Panc1 (cell line): ENCODE measurements around the gene ZSCAN26. TPM values are rescaled to one million over a fixed set of nuclear protein-coding genes. Genes with fewer than 3 reads are reported as not detected.

Experiments used
- ATAC-seq: fragments of 200-7000 bp; cut with Tn5 transposase; 2 replicates; pipeline ENCODE4 v1.9.1; 2020; ENCODE audit warnings: mild to moderate bottlenecking, moderate library complexity
- BruUV-seq: library from RNA; stranded (reverse); fragments of 400-500 nt; replicated peaks from 2 replicates; lab custom pipeline; 2021; lab: Mats Ljungman, UMichigan
- CTCF ChIA-PET: fragments of 300-600 bp; sonication (Branson Sonifier 250); formaldehyde crosslinking; loops from one replicate; lab custom pipeline; 2022; ENCODE audit warnings: antibody characterized with exemption; lab: Charles Lee
- POLR2A ChIA-PET: fragments of 300-600 bp; sonication (Branson Sonifier 250); formaldehyde crosslinking; loops from one replicate; lab custom pipeline; 2022; ENCODE audit warnings: antibody characterized with exemption; lab: Charles Lee
- DNase-seq: peaks from one replicate; pipeline ENCODE4 v3.0.0-alpha.2; 2010; ENCODE audit warnings: low read depth, low spot score
- H3K27ac ChIP-seq: 2 replicates; pipeline ENCODE4 v1.5.1; 2011; ENCODE audit warnings: mild to moderate bottlenecking, low read length, inconsistent platforms
- H3K27me3 ChIP-seq: fragments of 200-500 bp; sonication (Bioruptor generic); 2 replicates; pipeline ENCODE4 v1.6.0; 2014; ENCODE audit warnings: low read length, inconsistent platforms; ENCODE audit not compliant: control insufficient read depth, insufficient read depth
- H3K36me3 ChIP-seq: fragments of 200-500 bp; sonication (Bioruptor generic); 2 replicates; pipeline ENCODE4 v1.5.1; 2014; ENCODE audit warnings: inconsistent platforms, mild to moderate bottlenecking, low read length, moderate library complexity; ENCODE audit not compliant: control insufficient read depth, insufficient read depth
- H3K4me1 ChIP-seq: 2 replicates; pipeline ENCODE4 v1.5.1; 2011; ENCODE audit warnings: inconsistent platforms, mild to moderate bottlenecking, low read length, moderate library complexity; ENCODE audit not compliant: control insufficient read depth, insufficient read depth
- H3K4me3 ChIP-seq, 2 experiments: 2 replicates each; pipeline ENCODE4 v1.5.1; 2011 to 2012; ENCODE audit warnings: low read depth in 2 of 2, low read length in 2 of 2, mild to moderate bottlenecking in 2 of 2, inconsistent platforms in 1 of 2, moderate library complexity in 1 of 2
- H3K9me3 ChIP-seq: fragments of 200-500 bp; sonication (Bioruptor generic); 2 replicates; pipeline ENCODE4 v1.5.1; 2014; ENCODE audit warnings: low read depth, mild to moderate bottlenecking, inconsistent platforms, low read length, moderate library complexity; ENCODE audit not compliant: control insufficient read depth, insufficient read depth
- CTCF ChIP-seq: fragments of 450-650 bp; IDR thresholded peaks from 2 replicates; pipeline ENCODE4 v1.5.1; 2017; ENCODE audit warnings: mild to moderate bottlenecking
- POLR2AphosphoS5 ChIP-seq: IDR thresholded peaks from 2 replicates; pipeline ENCODE4 v1.6.1; 2012; ENCODE audit warnings: mild to moderate bottlenecking, low read depth, low read length, moderate library complexity
- REST ChIP-seq, 2 experiments: IDR thresholded peaks; 2 replicates each; pipeline ENCODE4 v1.6.1; 2011 to 2012; ENCODE audit warnings: low read depth in 2 of 2, control low read depth in 1 of 2, low read length in 1 of 2, mild to moderate bottlenecking in 1 of 2, moderate library complexity in 1 of 2; ENCODE audit not compliant: insufficient read depth in 1 of 2
- SIN3A ChIP-seq: IDR thresholded peaks from 2 replicates; pipeline ENCODE4 v1.6.1; 2012; ENCODE audit warnings: low read depth, mild to moderate bottlenecking, low read length, moderate library complexity, borderline replicate concordance; ENCODE audit not compliant: insufficient read depth
- TCF7L2 ChIP-seq: IDR thresholded peaks from 2 replicates; pipeline ENCODE4 v1.6.1; 2011; ENCODE audit warnings: mild to moderate bottlenecking, low read depth, low read length, inconsistent platforms
- in situ Hi-C: cut with HindIII; loops from 2 replicates; pipeline ENCODE4 v1.10.0; 2016; ENCODE audit warnings: low sequenced_read_pairs, low pct_unique_long_range_greater_than_20kb
- intact Hi-C: fragments of 100-400 bp; cut with micrococcal nuclease; formaldehyde crosslinking; loops from one replicate; pipeline ENCODE4 v1.10.0; 2022; ENCODE audit not compliant: unreplicated experiment
- total RNA-seq: library from RNA; stranded (reverse); gene quantifications from one replicate; pipeline ENCODE4 v1.2.1, GENCODE V29; 2021; ENCODE audit not compliant: unreplicated experiment

Gene ZSCAN26
- total RNA-seq, 1 experiment from 2014 or later = 6.6 TPM

GRCh38 chr6:28218312-28219248, 48.4 kb upstream of the ZSCAN26 start:
- H3K27ac ChIP-seq = peak overlapping the region; percentile 92
- intact Hi-C loops = no loop called here
- no peaks in the 10 kb centered on the region for H3K27me3 ChIP-seq
- H3K4me1 ChIP-seq = peaks cover 33% of the 10 kb centered on the region
- ATAC-seq = peak; percentile 90
- POLR2A ChIA-PET = interaction anchor here (0.6 to 0.8 kb wide), 5 partner anchors 14 to 619 kb away, joined by 3 to 18 read pairs (median 4); no protein-coding TSS in a partner anchor
- in situ Hi-C loops = no loop called here
- TF ChIP-seq TCF7L2 = 0 out of 2 replicates have a peak, but pooled peaks have one; percentile 31
- TF ChIP-seq REST (IDR thresholded peaks at IDR 0.05; ENCODE audit: insufficient read depth in 1 of 2, low read depth in 2 of 2, low read length in 1 of 2) = no peak
- TF ChIP-seq POLR2AphosphoS5 = peak; percentile 71; the same call in 1 of the 2 replicates
- TF ChIP-seq SIN3A = no peak
- TF ChIP-seq CTCF = no peak
- CTCF ChIA-PET = interaction anchor here (0.7 kb wide), 1 partner anchor 76 kb away, joined by 3 read pairs; no protein-coding TSS in a partner anchor
- H3K4me3 ChIP-seq = peak overlapping the region; percentile 55 to 77
- BruUV-seq = TSS peak; percentile 96
- no peaks in the 10 kb centered on the region for H3K9me3 ChIP-seq
- no peak for DNase-seq
- H3K36me3 ChIP-seq = no peaks in the 10 kb centered on the region

- H3K36me3 ChIP-seq = no peaks in the 10 kb centered on the region; the same call in 1 of the 2 replicates
- ChIA-PET CTCF (interaction anchor here (0.7 to 1.4 kb wide), 2 partner anchors 135 to 168 kb away, joined by 3 to 6 read pairs; no protein-coding TSS in a partner anchor), POLR2A (no interaction called here)
- H3K4me3 ChIP-seq = no peak overlapping the region
- BruUV-seq = no TSS peak
- peaks cover 37% of the 10 kb centered on the region for H3K4me1 ChIP-seq
- H3K27ac ChIP-seq = peak overlapping the region; percentile 51; the same call in 1 of the 2 replicates
- no peaks in the 10 kb centered on the region for H3K9me3 ChIP-seq
- intact Hi-C loops = loop anchor here (2.0 to 5.0 kb wide), 2 partner anchors 117 to 136 kb away; partner anchors contain the start of gene ZSCAN31
- ATAC-seq (no peak), DNase-seq (no peak)
- H3K27me3 ChIP-seq = no peaks in the 10 kb centered on the region
- no peak for TF ChIP-seq SIN3A
- TF ChIP-seq POLR2AphosphoS5 = no peak
- TF ChIP-seq CTCF = no peak
- TF ChIP-seq REST (IDR thresholded peaks at IDR 0.05; ENCODE audit: insufficient read depth in 1 of 2, low read depth in 2 of 2, low read length in 1 of 2) = no peak
- TF ChIP-seq TCF7L2 = no peak
- in situ Hi-C loops = no loop called here
Observed at GRCh38 chr6:28220257-28221133, 46.4 kb upstream of the ZSCAN26 start.
